ENCODE data around the gene SCN4A. TPM values are rescaled to one million over a fixed set of nuclear protein-coding genes. Genes with fewer than 3 reads are reported as not detected.

Gene SCN4A
- polyA plus RNA-seq, 1 donor from 2014 or later, result not detected

GRCh38 chr17:63947711-63948330 is 24.9 kb downstream of the SCN4A start:
- no peak overlapping the region for H3K9ac ChIP-seq (ENCODE audit: low read length)
- no peaks in the 10 kb centered on the region for H4K20me1 ChIP-seq (ENCODE audit: insufficient read depth)
- no peak overlapping the region for H3K4me3 ChIP-seq (ENCODE audit: low read length)
- no peak overlapping the region for H3K4me2 ChIP-seq (ENCODE audit: low read length)
- TF ChIP-seq CTCF (IDR thresholded peaks at IDR 0.05; ENCODE audit: poor library complexity, severe bottlenecking) (no peak), EZH2 (IDR thresholded peaks at IDR 0.05; ENCODE audit: borderline replicate concordance, insufficient read depth, low read length, poor library complexity, severe bottlenecking) (no peak), POLR2AphosphoS5 (IDR thresholded peaks at IDR 0.05) (no peak), TAF1 (IDR thresholded peaks at IDR 0.05; ENCODE audit: low read depth) (no peak), SMC3 (conservative IDR thresholded peaks at IDR 0.05; ENCODE audit: poor library complexity) (no peak), RAD21 (conservative IDR thresholded peaks at IDR 0.05) (no peak), REST (IDR thresholded peaks at IDR 0.05; ENCODE audit: borderline replicate concordance) (no peak), MXI1 (conservative IDR thresholded peaks at IDR 0.05; ENCODE audit: poor library complexity, severe bottlenecking) (no peak), EP300 (conservative IDR thresholded peaks at IDR 0.05; ENCODE audit: poor library complexity, severe bottlenecking) (no peak)
- H3K27me3 ChIP-seq (ENCODE audit: insufficient read depth, low read depth, low read length), result no peaks in the 10 kb centered on the region
- H3K9me2 ChIP-seq (ENCODE audit: insufficient read depth, low read length), result no peaks in the 10 kb centered on the region
- H3K9me3 ChIP-seq (ENCODE audit: low read length), result no peaks in the 10 kb centered on the region
- H2AFZ ChIP-seq (ENCODE audit: low read depth, low read length), result no peak overlapping the region
- no peaks in the 10 kb centered on the region for H3K36me3 ChIP-seq (ENCODE audit: insufficient read depth, low read length)
- no peak overlapping the region for H3K27ac ChIP-seq (ENCODE audit: low read length)
- H3K79me2 ChIP-seq (replicated peaks; ENCODE audit: insufficient read depth, low read length), result no peaks in the 10 kb centered on the region
- H3F3A ChIP-seq (ENCODE audit: insufficient read depth, low read length, poor library complexity, severe bottlenecking), result no peaks in the 10 kb centered on the region

- no peak overlapping the region for H3K9ac ChIP-seq (ENCODE audit: low read length)
- no peak overlapping the region for H3K4me2 ChIP-seq (ENCODE audit: low read length)
- no peak for TF ChIP-seq SMC3 (conservative IDR thresholded peaks at IDR 0.05; ENCODE audit: poor library complexity)
- TF ChIP-seq POLR2AphosphoS5 (IDR thresholded peaks at IDR 0.05), result no peak
- TF ChIP-seq REST (IDR thresholded peaks at IDR 0.05; ENCODE audit: borderline replicate concordance), result no peak
- no peak for TF ChIP-seq TAF1 (IDR thresholded peaks at IDR 0.05; ENCODE audit: low read depth)
- no peak for TF ChIP-seq EP300 (conservative IDR thresholded peaks at IDR 0.05; ENCODE audit: poor library complexity, severe bottlenecking)
- peak; percentile 22 for TF ChIP-seq CTCF (IDR thresholded peaks at IDR 0.05; ENCODE audit: poor library complexity, severe bottlenecking)
- H3K9me3 ChIP-seq (ENCODE audit: low read length), result peaks cover 2% of the 10 kb centered on the region
- no peaks in the 10 kb centered on the region for H3F3A ChIP-seq (ENCODE audit: insufficient read depth, low read length, poor library complexity, severe bottlenecking)
- H3K27me3 ChIP-seq (ENCODE audit: insufficient read depth, low read depth, low read length), result no peaks in the 10 kb centered on the region
- H3K9me2 ChIP-seq (ENCODE audit: insufficient read depth, low read length), result no peaks in the 10 kb centered on the region
- H3K4me3 ChIP-seq (ENCODE audit: low read length), result no peak overlapping the region
- H4K20me1 ChIP-seq (ENCODE audit: insufficient read depth), result no peaks in the 10 kb centered on the region
- H3K27ac ChIP-seq (ENCODE audit: low read length), result no peak overlapping the region
- H3K36me3 ChIP-seq (ENCODE audit: insufficient read depth, low read length), result no peaks in the 10 kb centered on the region
- H2AFZ ChIP-seq (ENCODE audit: low read depth, low read length), result no peak overlapping the region
- H3K79me2 ChIP-seq (replicated peaks; ENCODE audit: insufficient read depth, low read length), result no peaks in the 10 kb centered on the region
Measured at GRCh38 chr17:63946440-63947363, 26.0 kb downstream of the SCN4A start.

All from neural cell (in vitro differentiated cells).